Endothelial cell (in vitro differentiated cells): ENCODE results near the gene ITM2C. TPM values are rescaled to one million over a fixed set of nuclear protein-coding genes. Genes with fewer than 3 reads are reported as not detected.

Experiments
- DNase-seq: peaks from one replicate; pipeline ENCODE4 v3.0.0; 2021; ENCODE audit warnings: low spot score
- H3K27ac Mint-ChIP-seq: one replicate; pipeline ENCODE4 v1.8.0; 2021; ENCODE audit warnings: mixed read lengths, inconsistent platforms; ENCODE audit not compliant: unreplicated experiment
- H3K27me3 Mint-ChIP-seq: one replicate; pipeline ENCODE4 v1.8.0; 2021; ENCODE audit warnings: mild to moderate bottlenecking, moderate library complexity, mixed read lengths, inconsistent platforms; ENCODE audit not compliant: unreplicated experiment
- H3K36me3 Mint-ChIP-seq: one replicate; pipeline ENCODE4 v1.8.0; 2021; ENCODE audit warnings: mild to moderate bottlenecking, low read depth, mixed read lengths, inconsistent platforms; ENCODE audit not compliant: unreplicated experiment
- H3K4me1 Mint-ChIP-seq: one replicate; pipeline ENCODE4 v1.8.0; 2021; ENCODE audit warnings: mild to moderate bottlenecking, mixed read lengths, inconsistent platforms; ENCODE audit not compliant: unreplicated experiment
- H3K4me3 Mint-ChIP-seq: one replicate; pipeline ENCODE4 v1.8.0; 2021; ENCODE audit warnings: mild to moderate bottlenecking, mixed read lengths, inconsistent platforms; ENCODE audit not compliant: unreplicated experiment
- H3K9me3 Mint-ChIP-seq: one replicate; pipeline ENCODE4 v1.8.0; 2021; ENCODE audit warnings: mixed read lengths, inconsistent platforms; ENCODE audit not compliant: unreplicated experiment
- CTCF ChIP-seq: fragments of 200-600 bp; sonication (generic); IDR thresholded peaks from one replicate; pipeline ENCODE4 v1.5.0; 2021; ENCODE audit warnings: antibody characterized with exemption; ENCODE audit not compliant: unreplicated experiment
- total RNA-seq: library from RNA; stranded (reverse); fragmentation: NEBNext Ultra II Directional; extraction: Animal tissue kit (Norgen Biotek cat#: 25700); gene quantifications from one replicate; pipeline ENCODE4 v1.2.1, GENCODE V29; 2021; ENCODE audit not compliant: unreplicated experiment

Gene ITM2C
- total RNA-seq, 1 donor from 2014 or later, result 279 TPM

DNA sequence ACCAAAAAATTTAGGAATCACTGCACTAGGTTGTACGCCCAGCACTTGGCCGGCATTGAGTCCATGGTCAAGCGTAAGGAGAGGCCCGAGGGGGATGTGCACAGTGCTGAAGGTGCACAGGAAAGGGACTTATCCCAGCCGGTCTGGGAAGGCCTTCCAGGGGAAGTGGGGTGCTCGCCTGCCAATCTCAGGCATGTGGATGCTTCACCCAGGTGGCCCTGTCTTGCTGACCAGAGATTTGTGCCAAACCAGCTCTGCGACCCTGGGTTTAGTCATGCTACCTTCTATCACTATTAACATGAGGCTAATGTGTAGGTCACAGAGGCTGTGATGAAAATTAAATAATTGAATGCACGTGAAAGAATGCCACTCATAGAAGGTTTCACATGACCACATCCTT lies 1.7 kb upstream of the ITM2C start:
- H3K4me3 Mint-ChIP-seq, result no peak overlapping the region

GRCh38 chr2:230863442-230864121 lies 1.2 kb upstream of the ITM2C start:
- Mint-ChIP-seq H3K27ac (peak overlapping the region; percentile 18), H3K27me3 (peaks cover 15% of the 10 kb centered on the region), H3K4me3 (peak overlapping the region; percentile 73)

More for the DNA sequence above, 1.7 kb upstream of the ITM2C start:
- Mint-ChIP-seq H3K27me3 (peaks cover 15% of the 10 kb centered on the region), H3K4me1 (peaks cover 29% of the 10 kb centered on the region), H3K9me3 (no peaks in the 10 kb centered on the region), H3K27ac (no peak overlapping the region), H3K36me3 (no peaks in the 10 kb centered on the region)
- no peak for DNase-seq
- TF ChIP-seq CTCF, result no peak

GRCh38 chr2:230864122-230864604 lies 579 bp upstream of the ITM2C start:
- peak overlapping the region; percentile 94 for H3K27ac Mint-ChIP-seq
- no peak for TF ChIP-seq CTCF
- H3K9me3 Mint-ChIP-seq, result no peaks in the 10 kb centered on the region
- H3K4me3 Mint-ChIP-seq, result peak overlapping the region; percentile 98
- H3K36me3 Mint-ChIP-seq, result no peaks in the 10 kb centered on the region
- H3K27me3 Mint-ChIP-seq, result peaks cover 17% of the 10 kb centered on the region
- no peak for DNase-seq
- H3K4me1 Mint-ChIP-seq, result peaks cover 38% of the 10 kb centered on the region

More at GRCh38 chr2:230863442-230864121, 1.2 kb upstream of the ITM2C start:
- no peak for DNase-seq
- H3K9me3 Mint-ChIP-seq, result no peaks in the 10 kb centered on the region
- TF ChIP-seq CTCF, result no peak
- peaks cover 33% of the 10 kb centered on the region for H3K4me1 Mint-ChIP-seq
- no peaks in the 10 kb centered on the region for H3K36me3 Mint-ChIP-seq

GRCh38 chr2:230865307-230865765 lies 594 bp downstream of the ITM2C start:
- Mint-ChIP-seq H3K4me3 (peak overlapping the region; percentile 89), H3K27me3 (peaks cover 17% of the 10 kb centered on the region), H3K36me3 (no peaks in the 10 kb centered on the region), H3K27ac (no peak overlapping the region), H3K9me3 (no peaks in the 10 kb centered on the region), H3K4me1 (peaks cover 50% of the 10 kb centered on the region)
- no peak for DNase-seq
- TF ChIP-seq CTCF, result no peak
